NCI-H69 (cell line): ENCODE measurements around the gene GLB1L2.

Experiments
- DNase-seq: peaks from one replicate; lab custom pipeline; 2025; lab: John Stamatoyannopoulos, UW

The GLB1L2 gene

GRCh38 chr11:134386945-134387344, 55.2 kb downstream of the GLB1L2 start:
- peak; percentile 14 for DNase-seq

GRCh38 chr11:134387501-134387900, 55.7 kb downstream of the GLB1L2 start:
- DNase-seq = no peak

GRCh38 chr11:134388590-134388989, 56.8 kb downstream of the GLB1L2 start:
- DNase-seq = peak; percentile 47

- no peak for DNase-seq
Measured at GRCh38 chr11:134389464-134390180, 57.8 kb downstream of the GLB1L2 start.

DNA sequence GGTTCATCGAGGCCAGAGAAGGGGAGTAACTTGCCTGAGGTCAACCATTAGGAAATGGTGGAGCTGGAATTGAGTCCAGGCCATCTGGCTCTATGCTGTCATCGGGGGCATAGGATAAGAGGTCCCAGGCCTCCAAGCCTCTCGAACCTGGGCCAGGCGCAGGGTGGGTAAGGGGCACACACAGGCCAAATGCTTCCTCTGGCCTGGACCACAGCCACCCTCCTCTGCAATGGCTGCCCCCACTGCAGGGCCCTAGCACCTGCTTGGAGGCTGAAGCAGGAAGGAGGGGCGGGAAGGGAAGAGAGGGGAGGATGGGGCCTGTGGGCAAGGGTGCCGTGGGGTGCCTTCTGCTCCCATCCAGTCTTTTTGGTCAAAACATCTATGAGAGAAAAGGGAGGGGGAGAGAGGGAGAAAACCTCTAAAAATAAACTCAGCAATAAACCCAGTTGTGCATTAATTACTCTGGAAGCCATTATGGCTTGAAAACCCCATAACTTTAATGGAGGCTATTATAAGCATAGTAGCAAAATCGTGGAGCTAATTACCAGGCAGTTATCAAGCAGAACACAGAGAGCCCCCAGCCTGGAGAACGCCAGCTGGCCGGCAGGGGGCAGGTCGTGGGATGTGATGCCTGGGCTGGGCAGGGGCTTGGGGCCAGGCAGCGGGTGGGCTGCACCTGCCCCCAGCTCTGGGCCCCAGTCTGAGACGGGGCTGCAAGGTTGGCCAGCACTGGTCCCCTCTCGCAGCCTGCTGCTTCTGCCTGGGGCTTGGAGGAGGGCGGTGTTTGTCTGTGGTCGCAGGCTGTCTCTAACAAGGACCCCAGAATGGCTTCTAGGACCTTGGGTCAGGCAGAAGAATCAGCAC, 59.1 kb downstream of the GLB1L2 start:
- peak; percentile 73 for DNase-seq

GRCh38 chr11:134391656-134392055, 59.9 kb downstream of the GLB1L2 start:
- no peak for DNase-seq

DNA sequence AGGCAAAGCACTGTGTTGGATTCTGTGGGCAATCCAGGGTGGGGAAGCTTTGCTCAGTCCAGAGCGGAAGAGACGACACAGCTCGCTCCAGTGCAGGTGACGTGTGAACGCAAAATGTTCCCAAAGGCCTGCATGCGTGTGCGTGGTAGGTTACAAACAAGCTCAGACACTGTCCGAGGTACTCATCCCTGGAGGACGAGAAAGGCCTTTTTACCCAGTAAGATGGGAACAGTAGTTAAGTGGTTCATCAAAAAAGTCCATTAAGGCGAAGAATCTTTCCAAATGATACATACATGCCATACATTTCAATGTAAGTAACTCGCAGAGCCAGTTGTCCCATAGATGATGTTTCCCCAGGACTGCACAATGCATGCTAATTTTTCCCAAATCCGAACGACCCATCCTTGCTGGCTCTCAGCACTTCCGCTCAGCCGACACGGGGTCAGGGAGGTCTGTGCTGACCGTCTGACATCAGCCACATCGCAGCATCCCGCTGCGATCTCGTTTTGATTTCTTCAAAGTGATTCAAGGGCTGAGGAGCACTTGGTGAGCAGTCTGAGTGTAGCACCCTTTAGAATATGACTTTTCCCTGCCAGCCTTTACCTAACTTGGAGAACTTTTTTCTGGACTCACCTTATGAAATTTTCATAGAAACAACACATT, 61.3 kb downstream of the GLB1L2 start:
- no peak for DNase-seq

DNA sequence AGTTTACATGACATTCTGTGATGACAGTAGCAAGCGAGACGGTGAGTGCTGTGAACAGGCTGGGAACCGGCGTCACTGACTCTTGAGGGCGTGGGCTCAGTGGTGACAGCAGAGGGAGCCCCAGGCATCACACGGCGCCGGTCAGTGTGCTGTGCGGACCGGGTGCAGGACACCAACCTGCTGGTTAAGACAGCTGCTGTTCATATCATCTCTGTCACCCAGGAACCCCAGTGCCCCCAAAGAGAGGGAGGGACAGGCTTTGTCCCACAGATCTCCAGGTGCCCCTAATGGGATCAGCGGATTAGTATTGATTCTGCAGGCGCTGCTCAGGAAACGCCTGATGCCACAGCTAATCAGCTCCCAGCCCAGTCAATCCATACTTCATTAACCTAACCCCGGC, 61.9 kb downstream of the GLB1L2 start:
- peak; percentile 14 for DNase-seq

DNA sequence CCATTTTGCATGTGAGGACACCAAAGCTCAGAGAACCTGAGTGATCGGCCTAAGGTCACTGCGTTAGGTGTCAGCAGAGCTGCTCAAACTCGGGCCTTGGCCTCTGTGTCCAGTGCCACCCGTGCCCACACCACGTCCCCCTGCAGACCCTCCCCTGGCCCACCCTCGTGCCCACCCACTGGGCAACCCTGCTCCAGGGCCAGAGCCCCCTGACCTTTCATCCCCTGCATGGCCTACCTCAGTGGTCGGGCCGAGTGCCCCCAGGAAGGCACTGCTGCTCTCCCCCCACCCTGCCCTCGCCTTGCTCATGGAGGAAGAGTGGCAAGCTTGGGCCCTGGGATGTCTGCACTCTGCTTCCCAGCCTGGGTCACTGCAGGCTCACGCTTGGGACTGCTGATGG, 62.5 kb downstream of the GLB1L2 start:
- DNase-seq = no peak

GRCh38 chr11:134395002-134395401, 63.2 kb downstream of the GLB1L2 start:
- no peak for DNase-seq

DNA sequence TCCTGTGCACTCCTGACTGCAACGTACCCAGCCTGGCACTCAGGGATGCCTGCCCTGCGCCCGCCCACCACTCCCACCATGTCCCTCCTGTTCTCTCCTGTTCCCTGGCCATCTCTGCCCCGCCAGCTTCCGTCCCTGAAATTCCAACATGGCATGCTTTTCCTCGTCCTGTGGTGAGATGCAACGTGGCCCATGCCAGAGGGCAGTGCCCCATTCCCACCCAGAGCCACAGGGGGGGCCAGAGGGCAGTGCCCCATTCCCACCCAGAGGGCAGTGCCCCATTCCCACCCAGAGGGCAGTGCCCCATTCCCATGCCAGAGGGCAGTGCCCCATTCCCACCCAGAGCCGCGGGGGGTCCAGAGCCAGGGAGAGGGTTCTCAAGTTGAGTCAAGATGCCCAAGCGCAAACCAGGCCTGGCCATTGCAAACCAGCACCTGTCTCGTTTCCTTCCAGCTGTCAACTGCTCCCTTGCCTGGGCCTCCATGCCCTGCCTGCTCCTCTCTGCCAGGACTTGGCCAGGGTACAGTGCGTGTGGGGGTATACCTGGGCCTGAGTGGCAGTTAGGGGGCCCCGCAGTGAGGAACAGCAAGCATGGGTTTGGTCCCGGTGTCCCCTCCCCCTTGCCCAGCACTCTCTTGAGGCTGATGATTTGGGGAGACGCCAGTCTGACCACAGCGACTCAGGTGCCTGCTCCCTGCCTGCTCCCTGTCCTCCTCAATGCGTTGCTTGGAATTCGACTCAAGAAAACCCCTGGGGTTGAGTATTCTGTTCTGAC, 65.7 kb downstream of the GLB1L2 start:
- no peak for DNase-seq

DNA sequence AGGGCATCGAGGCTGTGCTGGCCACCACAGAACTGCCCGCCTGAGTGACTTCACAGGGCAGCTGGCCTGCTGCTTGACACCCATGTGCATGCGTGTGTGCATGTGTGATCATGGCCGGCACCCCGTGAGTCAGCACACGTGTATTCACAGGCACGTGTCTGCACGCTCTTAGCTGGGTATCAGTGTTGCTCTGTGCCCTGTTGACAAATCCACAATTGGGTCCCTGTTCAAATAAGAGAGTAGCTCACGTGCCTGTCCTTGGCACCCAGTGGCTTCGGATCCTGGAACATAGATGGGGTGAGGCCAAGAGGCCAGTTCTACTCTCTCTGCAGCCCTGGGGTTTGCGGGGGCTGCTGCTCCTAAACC, 66.3 kb downstream of the GLB1L2 start:
- DNase-seq = no peak

DNA sequence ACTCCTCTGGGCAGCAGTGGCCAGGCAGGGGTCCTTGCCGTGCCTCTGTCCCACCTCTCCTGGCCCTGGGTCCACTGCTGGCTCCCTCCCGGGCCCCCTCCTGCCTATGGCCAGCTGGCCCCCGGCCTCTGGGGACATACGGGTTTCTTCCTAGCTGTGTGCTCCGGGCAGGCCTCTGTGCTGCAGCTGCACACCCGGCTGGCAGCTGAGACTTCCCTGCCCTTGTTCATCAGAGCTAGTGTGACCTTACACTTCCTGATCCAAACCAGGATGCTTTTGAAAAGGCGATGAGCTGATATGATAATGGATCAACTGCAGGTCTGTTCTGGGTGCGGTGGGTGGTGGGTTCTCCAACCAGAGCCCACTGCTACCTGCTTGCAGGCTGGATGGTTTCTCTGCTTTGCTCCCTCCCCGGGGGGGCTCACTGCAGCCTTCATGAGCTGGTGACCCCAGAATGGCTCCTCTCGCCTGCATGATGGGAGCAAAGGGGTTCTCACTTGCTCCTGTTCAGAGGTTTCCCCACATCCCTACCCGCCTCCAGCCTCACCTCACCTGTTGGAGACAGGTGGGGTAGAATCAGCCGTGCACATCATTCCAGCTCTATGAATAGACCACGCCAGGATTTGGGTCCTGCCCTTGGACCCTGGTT, 67.0 kb downstream of the GLB1L2 start:
- no peak for DNase-seq

- DNase-seq = no peak
Measured at GRCh38 chr11:134399293-134399654, 67.5 kb downstream of the GLB1L2 start.

DNA sequence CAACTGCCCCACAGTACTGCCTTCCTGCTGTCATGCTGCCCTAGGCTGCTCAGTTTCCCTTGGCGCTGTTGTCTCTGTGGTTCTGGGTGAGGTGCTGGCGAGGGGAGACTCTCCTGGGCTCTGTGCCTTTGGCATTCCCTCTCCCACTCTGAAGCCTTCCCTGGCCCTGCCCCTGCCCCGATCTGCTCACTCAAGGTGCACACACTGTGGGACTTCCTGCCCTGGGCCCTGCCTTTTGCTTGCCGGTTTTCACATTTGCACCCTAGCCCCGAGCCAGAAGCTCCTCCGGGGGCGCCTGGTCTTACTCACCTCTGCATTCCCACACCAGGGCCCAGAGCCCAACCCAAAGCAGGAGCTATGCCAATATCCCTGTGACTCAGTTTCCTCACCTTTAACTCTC, 68.2 kb downstream of the GLB1L2 start:
- no peak for DNase-seq

DNA sequence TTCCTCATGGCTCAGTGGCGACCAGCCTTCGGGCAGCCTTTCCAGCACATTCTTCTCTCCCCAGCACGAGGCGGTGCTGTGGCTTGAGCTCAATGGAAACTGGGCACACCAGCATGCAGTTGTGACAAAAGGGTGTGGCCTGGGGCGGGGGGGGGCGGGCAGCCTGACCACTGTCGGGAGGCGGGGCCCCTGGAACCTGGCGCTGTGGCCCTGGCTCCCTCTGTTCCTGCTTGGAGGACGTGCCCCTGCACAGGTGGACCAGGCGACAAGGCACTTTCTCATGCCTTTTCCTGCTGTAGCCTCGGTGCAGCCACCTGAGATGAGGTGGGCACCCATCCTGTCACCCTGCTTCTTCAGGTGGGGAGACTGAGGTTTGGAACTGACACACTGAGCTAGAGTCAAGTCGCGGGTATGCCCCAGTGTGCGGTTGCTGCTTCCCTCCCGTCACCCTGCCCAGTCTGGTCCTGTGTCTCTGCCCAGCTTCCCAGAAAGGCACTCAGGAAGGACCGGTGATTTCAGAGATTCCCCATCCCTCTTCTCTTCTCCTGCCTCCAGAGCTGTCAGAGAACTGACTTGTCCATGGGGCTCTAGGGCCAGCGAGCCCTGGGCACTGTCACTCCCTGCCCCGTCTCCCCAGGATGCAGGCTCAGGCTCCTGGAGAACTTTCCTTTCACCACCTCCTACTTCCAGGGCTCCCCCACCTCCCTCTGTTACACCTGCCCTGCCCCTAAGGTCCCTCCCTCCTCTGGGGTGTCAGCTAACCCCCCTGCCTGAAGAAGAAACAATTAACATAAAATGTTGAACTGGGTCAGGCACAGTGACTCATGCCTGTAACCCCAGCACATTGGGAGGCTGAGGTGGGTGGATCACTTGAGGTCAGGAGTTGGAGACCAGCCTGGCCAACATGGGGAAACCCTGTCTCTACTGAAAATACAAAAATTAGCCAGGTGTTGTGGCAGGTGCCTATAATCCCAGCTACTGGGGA, 70.3 kb downstream of the GLB1L2 start:
- DNase-seq = no peak

DNA sequence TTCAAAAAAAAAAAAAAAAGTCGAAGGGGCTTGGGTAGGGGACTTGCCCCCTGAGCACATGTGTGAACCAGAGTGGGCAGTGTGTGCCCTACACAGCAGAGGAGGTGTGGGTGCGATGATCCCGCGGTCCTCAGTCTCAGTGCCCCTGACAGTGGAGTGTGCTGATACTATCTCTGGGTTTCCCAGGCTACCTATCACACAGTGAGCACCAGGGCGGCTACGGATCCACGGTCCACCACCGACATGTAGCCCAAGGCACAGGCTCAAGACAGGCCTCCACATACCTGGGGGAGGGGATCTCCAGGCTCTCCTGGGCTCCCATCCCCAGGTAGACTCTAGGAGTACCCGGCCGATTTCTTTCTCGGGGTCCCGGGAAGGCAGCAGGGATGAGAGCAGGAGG, 71.1 kb downstream of the GLB1L2 start:
- DNase-seq = no peak

GRCh38 chr11:134404575-134405341, 73.0 kb downstream of the GLB1L2 start:
- no peak for DNase-seq

DNA sequence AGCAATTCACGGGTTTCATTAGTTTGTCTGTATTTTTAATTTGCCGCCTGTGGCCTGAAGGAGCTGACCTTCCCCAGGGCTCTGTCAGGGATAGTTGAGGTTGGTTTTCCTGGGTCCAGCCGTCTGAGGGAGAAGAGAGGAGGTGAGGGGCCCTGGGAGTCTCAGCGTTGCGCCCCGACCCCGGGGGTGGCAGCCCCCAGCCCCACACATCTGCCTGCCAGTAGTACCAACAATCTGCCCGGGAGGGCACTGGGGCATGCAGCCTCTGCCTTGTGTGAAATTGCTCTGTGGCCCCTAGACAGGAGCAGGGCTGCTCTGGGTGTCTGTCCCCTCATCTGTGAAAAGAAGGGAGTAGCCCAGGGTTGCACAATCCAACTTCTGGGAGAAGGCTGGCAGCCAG, 73.6 kb downstream of the GLB1L2 start:
- no peak for DNase-seq

- no peak for DNase-seq
Measured at GRCh38 chr11:134405841-134406240, 74.1 kb downstream of the GLB1L2 start.
